Measurements from ENCODE around the gene L3MBTL1.

Gene L3MBTL1

GRCh38 chr20:43534016-43534415 lies 26.5 kb downstream of the L3MBTL1 start:
- no peak for TF ChIP-seq CTCF (IDR thresholded peaks at IDR 0.05; ENCODE audit: low read depth, low read length, missing control alignments)
- no peak for DNase-seq (ENCODE audit: extremely low read depth, low read depth)
- H3K4me3 ChIP-seq (replicated peaks; ENCODE audit: low read depth, low read length): no peak overlapping the region

GRCh38 chr20:43534791-43535350 lies 27.4 kb downstream of the L3MBTL1 start:
- no peak for DNase-seq (ENCODE audit: extremely low read depth, low read depth)
- no peak for TF ChIP-seq CTCF (IDR thresholded peaks at IDR 0.05; ENCODE audit: low read depth, low read length, missing control alignments)
- H3K4me3 ChIP-seq (replicated peaks; ENCODE audit: low read depth, low read length): no peak overlapping the region

GRCh38 chr20:43535370-43536004 lies 28.0 kb downstream of the L3MBTL1 start:
- TF ChIP-seq CTCF (IDR thresholded peaks at IDR 0.05; ENCODE audit: low read depth, low read length, missing control alignments): no peak
- no peak for DNase-seq (ENCODE audit: extremely low read depth, low read depth)

GRCh38 chr20:43536041-43536816 lies 28.7 kb downstream of the L3MBTL1 start:
- H3K4me3 ChIP-seq (replicated peaks; ENCODE audit: low read depth, low read length): no peak overlapping the region
- TF ChIP-seq CTCF (IDR thresholded peaks at IDR 0.05; ENCODE audit: low read depth, low read length, missing control alignments): no peak
- DNase-seq (ENCODE audit: extremely low read depth, low read depth): no peak

More at GRCh38 chr20:43535370-43536004, 28.0 kb downstream of the L3MBTL1 start:
- H3K4me3 ChIP-seq (replicated peaks; ENCODE audit: low read depth, low read length): no peak overlapping the region

GRCh38 chr20:43536817-43537440 lies 29.4 kb downstream of the L3MBTL1 start:
- TF ChIP-seq CTCF (IDR thresholded peaks at IDR 0.05; ENCODE audit: low read depth, low read length, missing control alignments): no peak
- DNase-seq (ENCODE audit: extremely low read depth, low read depth): no peak
- no peak overlapping the region for H3K4me3 ChIP-seq (replicated peaks; ENCODE audit: low read depth, low read length)

- H3K4me3 ChIP-seq (replicated peaks; ENCODE audit: low read depth, low read length): no peak overlapping the region
- peak; percentile 96 for TF ChIP-seq CTCF (IDR thresholded peaks at IDR 0.05; ENCODE audit: low read depth, low read length, missing control alignments)
- peak; percentile 22 for DNase-seq (ENCODE audit: extremely low read depth, low read depth)
Measured at GRCh38 chr20:43537921-43538877, 30.7 kb downstream of the L3MBTL1 start.

All from HFF-Myc (cell line).